ENCODE data around the gene NUP85.
"Not testable (repeated sequence)": the region's sequence is repeated elsewhere in the genome, so short reads cannot be mapped to it uniquely, and the experiment has no call there.

Gene NUP85

GRCh38 chr17:75270218-75270965, 64.9 kb downstream of the NUP85 start:
- peak; percentile 70 for DNase-seq

GRCh38 chr17:75270966-75271232, 65.4 kb downstream of the NUP85 start, which contains the start of gene MIF4GD:
MIF4GD (minus strand) TSS chr17:75271231; CDS start chr17:75270195, 1,036 bp downstream.
- no peak for DNase-seq

DNA sequence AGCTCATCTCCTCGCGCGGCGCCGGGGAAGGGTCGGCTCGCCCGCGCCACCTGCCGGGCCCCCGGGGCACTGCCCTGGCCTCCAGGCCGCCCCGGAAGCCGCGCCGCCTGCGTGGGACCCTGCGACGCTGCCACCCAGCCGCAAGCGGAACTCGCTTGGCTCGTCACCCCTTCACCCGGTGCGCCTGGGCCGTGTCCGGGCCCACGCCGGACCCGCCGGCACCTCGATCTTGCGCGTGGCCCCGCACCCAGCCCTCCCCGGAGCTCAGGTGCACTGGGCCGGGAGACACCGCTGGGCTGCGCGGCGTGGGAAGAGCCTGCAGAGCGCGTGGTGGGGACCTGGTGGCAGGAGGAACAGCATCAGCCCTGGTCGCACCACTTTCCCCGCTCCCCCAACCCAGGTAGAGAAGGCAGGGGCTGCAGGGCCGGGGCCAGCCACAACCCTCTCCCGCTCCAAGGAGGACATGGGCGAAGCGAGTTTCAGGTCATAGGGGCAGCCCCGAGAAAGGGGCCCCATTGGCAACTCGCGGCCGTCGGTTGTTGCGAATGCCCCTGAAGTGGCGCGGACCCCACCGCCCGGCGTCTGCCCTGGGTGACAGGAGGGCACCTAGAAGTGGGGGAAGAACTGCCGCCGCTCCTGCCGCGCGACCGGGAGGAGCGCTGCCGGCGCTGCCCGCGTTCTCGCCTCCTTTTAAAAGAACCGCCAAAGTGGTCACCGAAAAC, 65.9 kb downstream of the NUP85 start:
- DNase-seq, result peak; percentile 92

DNA sequence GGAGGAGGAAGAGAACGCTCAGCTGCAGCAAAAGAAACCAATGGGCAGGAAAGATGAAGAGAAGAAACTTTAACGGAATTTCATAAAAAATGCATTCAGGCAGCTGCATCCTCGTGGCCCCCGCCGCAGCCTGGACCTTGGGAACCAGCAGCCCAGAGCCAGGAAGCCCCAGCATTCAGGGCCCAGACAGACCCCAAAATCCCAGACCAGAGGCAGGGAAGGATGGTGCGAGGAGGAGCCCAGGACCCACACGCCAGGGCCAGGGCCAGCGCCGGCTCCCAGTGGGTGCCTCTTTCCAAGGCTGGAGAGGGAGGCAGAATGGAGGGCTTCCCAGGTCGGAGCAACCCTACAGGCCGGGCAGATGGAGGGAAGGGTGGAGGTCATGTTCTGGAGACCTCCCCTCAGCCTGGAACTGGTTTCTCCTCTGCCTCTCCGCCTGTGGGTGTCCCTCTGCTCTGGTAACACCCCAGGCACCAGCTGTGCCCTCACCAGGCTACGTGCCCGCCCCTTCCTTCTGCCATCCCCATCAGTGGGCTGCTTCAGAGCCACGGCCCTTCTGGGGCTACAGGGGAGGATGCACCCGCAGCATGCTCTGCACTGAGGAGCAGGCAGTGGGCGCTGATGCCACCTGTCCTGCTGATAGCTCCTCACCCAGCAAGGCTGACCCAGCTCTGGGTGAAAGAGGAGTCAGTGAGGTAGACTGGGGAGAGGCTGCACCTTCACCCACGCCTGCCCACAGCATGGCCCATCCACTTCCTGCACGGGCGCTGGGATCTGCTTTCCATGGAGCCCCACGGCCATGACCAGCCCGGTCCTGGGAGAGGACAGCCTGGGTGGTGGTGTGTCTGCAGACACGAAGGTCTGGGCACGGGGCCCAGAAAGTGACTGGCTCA, 66.7 kb downstream of the NUP85 start:
- DNase-seq, result peak; percentile 49

- DNase-seq, result no peak
Measured at GRCh38 chr17:75272848-75273184, 67.3 kb downstream of the NUP85 start.

DNA sequence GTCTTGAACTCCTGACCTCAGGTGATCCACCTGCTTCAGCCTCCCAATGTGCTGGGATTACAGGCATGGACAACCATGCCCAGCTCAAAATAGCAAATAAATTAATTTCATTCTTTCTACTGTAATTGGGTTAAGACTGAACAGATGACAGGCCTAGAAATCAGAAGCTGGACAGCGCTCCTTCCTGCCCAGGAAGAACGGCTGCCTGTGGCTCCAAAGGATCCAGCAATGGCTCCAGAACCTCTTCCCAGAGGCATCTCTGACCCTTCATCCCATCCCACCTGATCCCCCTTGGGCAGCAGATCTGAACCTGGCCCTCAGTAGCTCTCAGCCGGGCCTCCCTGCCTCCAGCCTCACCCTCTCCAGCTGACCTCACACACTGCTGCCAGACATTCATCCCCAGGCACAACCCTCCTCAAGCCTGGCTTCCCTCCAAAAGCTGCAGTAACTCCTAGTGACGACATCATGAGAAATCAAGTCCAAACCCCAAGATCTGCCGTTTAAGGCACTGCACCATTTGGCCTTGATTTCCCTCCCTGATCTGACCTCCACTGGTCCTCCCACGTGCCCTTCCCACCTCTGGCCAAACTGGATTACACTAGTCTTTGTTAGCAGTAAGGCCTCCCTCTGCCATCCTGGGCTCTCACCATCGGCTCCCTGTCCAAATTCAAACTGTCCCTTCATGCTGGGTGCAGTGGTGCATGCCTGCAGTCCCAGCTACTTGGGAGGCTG, 68.7 kb downstream of the NUP85 start:
- DNase-seq, result no peak

DNA sequence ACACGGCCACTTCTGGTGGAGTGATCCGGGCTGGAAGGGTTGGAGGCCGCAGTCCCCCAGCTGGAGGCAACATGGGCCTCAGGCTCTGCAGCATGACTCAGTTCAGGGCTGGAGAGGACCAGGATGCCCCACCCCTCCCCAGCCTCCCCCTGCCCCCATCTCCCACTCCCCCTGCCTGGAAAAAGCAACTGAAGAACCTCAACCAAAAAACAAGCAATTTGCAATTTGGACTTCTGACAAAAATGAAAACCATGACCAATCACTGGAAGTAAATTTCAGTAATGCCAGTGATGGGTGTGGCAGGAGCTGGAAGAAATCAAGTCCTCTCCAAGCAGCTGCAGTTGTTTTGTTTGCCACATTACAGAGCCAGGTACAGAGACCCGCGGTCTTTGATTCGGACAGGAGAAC, 72.2 kb downstream of the NUP85 start:
- no peak for DNase-seq

- not testable (repeated sequence) for DNase-seq
Measured at GRCh38 chr17:75280189-75280588, 74.7 kb downstream of the NUP85 start.

DNA sequence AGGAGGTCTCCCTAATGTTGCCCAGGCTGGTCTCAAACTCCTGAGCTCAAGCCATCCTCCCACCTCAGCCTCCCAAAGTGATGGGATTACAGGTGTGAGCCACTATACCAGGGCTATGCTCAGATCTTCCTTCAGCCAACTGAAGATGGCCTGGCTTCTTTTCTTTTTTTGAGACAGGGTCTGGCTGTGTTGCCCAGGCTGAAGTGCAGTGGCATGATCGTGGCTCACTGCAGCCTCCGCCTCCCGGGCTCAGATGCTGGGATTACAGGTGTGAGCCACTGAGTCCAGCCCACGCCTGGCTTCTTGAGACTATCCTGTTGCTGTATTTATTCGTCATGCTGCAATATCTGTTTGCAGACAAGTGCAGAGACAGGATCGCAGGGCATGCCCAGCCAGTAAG, 79.6 kb downstream of the NUP85 start:
- DNase-seq, result no peak
